DND-41 (cell line): ENCODE results near the gene SYCP2.

Experiments used
- ATAC-seq: fragments of 200-7000 bp; cut with Tn5 transposase; 3 replicates; pipeline ENCODE4 v1.9.1; 2021; ENCODE audit warnings: low read depth; ENCODE audit not compliant: insufficient read depth
- DNase-seq: peaks from one replicate; pipeline ENCODE4 v3.0.0-alpha.2; 2020
- H2AFZ ChIP-seq: 2 replicates; pipeline ENCODE4 v1.6.0; 2012; ENCODE audit warnings: low read depth, low read length
- H3K27ac ChIP-seq: 2 replicates; pipeline ENCODE4 v1.5.1; 2012; ENCODE audit warnings: low read length, inconsistent platforms
- H3K27me3 ChIP-seq: fragments of 200-600 bp; sonication (generic); 2 replicates; pipeline ENCODE4 v1.6.0; 2012; ENCODE audit warnings: low read length, mild to moderate bottlenecking, inconsistent platforms; ENCODE audit not compliant: insufficient read depth, poor library complexity
- H3K36me3 ChIP-seq: 2 replicates; pipeline ENCODE4 v1.5.1; 2012; ENCODE audit warnings: low read length, inconsistent platforms; ENCODE audit not compliant: insufficient read depth
- H3K4me1 ChIP-seq: 2 replicates; pipeline ENCODE4 v1.5.1; 2012; ENCODE audit warnings: mild to moderate bottlenecking, low read length; ENCODE audit not compliant: insufficient read depth
- H3K4me2 ChIP-seq: 2 replicates; pipeline ENCODE4 v1.6.0; 2012; ENCODE audit warnings: mild to moderate bottlenecking, moderate library complexity, low read length, inconsistent platforms; ENCODE audit not compliant: insufficient read depth
- H3K4me3 ChIP-seq, 2 experiments: fragments of 200-600 bp in 1 of 2; shearing (Covaris generic) in 1 of 2; 2 replicates each; pipeline ENCODE4 v1.5.1; 2012 to 2016; ENCODE audit warnings: inconsistent platforms in 2 of 2, low read length in 2 of 2, mild to moderate bottlenecking in 2 of 2, low read depth in 1 of 2, moderate library complexity in 1 of 2
- H3K79me2 ChIP-seq: 2 replicates; pipeline ENCODE4 v1.6.0; 2012; ENCODE audit warnings: low read length, inconsistent platforms; ENCODE audit not compliant: insufficient read depth
- H3K9ac ChIP-seq: 2 replicates; pipeline ENCODE4 v1.6.0; 2012; ENCODE audit warnings: low read depth, mild to moderate bottlenecking, inconsistent platforms, low read length, moderate library complexity
- H3K9me3 ChIP-seq: 2 replicates; pipeline ENCODE4 v1.5.1; 2012; ENCODE audit warnings: low read length, moderate library complexity, mild to moderate bottlenecking, inconsistent platforms; ENCODE audit not compliant: insufficient read depth, severe bottlenecking
- H4K20me1 ChIP-seq: 2 replicates; pipeline ENCODE4 v1.6.0; 2012; ENCODE audit warnings: low read length; ENCODE audit not compliant: insufficient read depth
- CTCF ChIP-seq: IDR thresholded peaks from 2 replicates; pipeline ENCODE4 v1.5.1; 2012; ENCODE audit warnings: borderline replicate concordance, low read length, moderate library complexity, mild to moderate bottlenecking; ENCODE audit not compliant: poor library complexity, severe bottlenecking; ENCODE audit errors: extremely low read depth
- EZH2 ChIP-seq: IDR thresholded peaks from 3 replicates; pipeline ENCODE4 v1.6.1; 2012; ENCODE audit warnings: borderline replicate concordance, low read depth, mild to moderate bottlenecking, moderate library complexity, low read length, inconsistent platforms; ENCODE audit not compliant: severe bottlenecking

Gene SYCP2

GRCh38 chr20:59954718-59955117, 21.3 kb upstream of the SYCP2 start:
- Histone ChIP-seq H3K27ac (no peak overlapping the region), H3K27me3 (no peaks in the 10 kb centered on the region), H3K79me2 (no peaks in the 10 kb centered on the region), H2AFZ (no peak overlapping the region), H3K36me3 (no peaks in the 10 kb centered on the region; the same call in 1 of the 2 replicates), H4K20me1 (no peaks in the 10 kb centered on the region), H3K9me3 (no peaks in the 10 kb centered on the region), H3K4me2 (no peak overlapping the region), H3K9ac (no peak overlapping the region), H3K4me1 (peaks cover 1% of the 10 kb centered on the region; the same call in 1 of the 2 replicates), H3K4me3 (no peak overlapping the region)
- TF ChIP-seq CTCF (no peak), EZH2 (no peak)
- ATAC-seq, result no peak
- DNase-seq, result no peak

GRCh38 chr20:59949911-59950310, 16.5 kb upstream of the SYCP2 start:
- Histone ChIP-seq H3K9me3 (no peaks in the 10 kb centered on the region), H2AFZ (no peak overlapping the region), H3K36me3 (peaks cover 12% of the 10 kb centered on the region; the same call in 1 of the 2 replicates), H3K79me2 (no peaks in the 10 kb centered on the region), H3K4me2 (no peak overlapping the region), H3K4me3 (no peak overlapping the region), H3K27me3 (no peaks in the 10 kb centered on the region), H3K9ac (no peak overlapping the region), H3K27ac (no peak overlapping the region), H3K4me1 (peaks cover 19% of the 10 kb centered on the region), H4K20me1 (no peaks in the 10 kb centered on the region)
- no peak for TF ChIP-seq CTCF
- no peak for TF ChIP-seq EZH2
- ATAC-seq, result no peak
- no peak for DNase-seq

GRCh38 chr20:59948828-59949720, 15.6 kb upstream of the SYCP2 start:
- ATAC-seq (peak; percentile 81), DNase-seq (peak; percentile 58)
- H3K79me2 ChIP-seq, result no peaks in the 10 kb centered on the region
- peak overlapping the region; percentile 53 for H3K4me2 ChIP-seq
- peak overlapping the region; percentile 58 for H2AFZ ChIP-seq
- no peaks in the 10 kb centered on the region for H3K27me3 ChIP-seq
- TF ChIP-seq CTCF (peak; percentile 85), EZH2 (no peak)
- peak overlapping the region; percentile 71 for H3K27ac ChIP-seq
- peaks cover 20% of the 10 kb centered on the region for H3K36me3 ChIP-seq
- no peaks in the 10 kb centered on the region for H4K20me1 ChIP-seq
- 0 out of 4 replicates have a peak overlapping the region, but pooled peaks of 1 of the 2 experiments have one; percentile 5 for H3K4me3 ChIP-seq
- peaks cover 19% of the 10 kb centered on the region for H3K4me1 ChIP-seq
- peak overlapping the region; percentile 27; the same call in 1 of the 2 replicates for H3K9ac ChIP-seq
- no peaks in the 10 kb centered on the region for H3K9me3 ChIP-seq
